Stimulated activated effector memory CD8-positive, alpha-beta T cell treated with anti-CD3 and anti-CD28 coated beads, Interleukin-12 subunit alpha, Interleukin-12 subunit beta, amount 100 ng/mL, for 72 hours (primary cell): ENCODE data around the gene ATP1A4.
"Not testable (repeated sequence)": the region's sequence is repeated elsewhere in the genome, so short reads cannot be mapped to it uniquely, and the experiment has no call there.

Source experiments
- ATAC-seq: fragments of 150-1000 bp; cut with Tn5 transposase; 2 replicates; pipeline ENCODE4 v1.10.0; 2021
- DNase-seq, 2 donors: peaks; one replicate each; pipeline ENCODE4 v3.0.0; 2021 to 2022; ENCODE audit warnings: low spot score in 2 of 2
- H3K27ac Mint-ChIP-seq: one replicate; pipeline ENCODE4 v1.8.0; 2022; ENCODE audit warnings: mild to moderate bottlenecking, mixed read lengths
- H3K36me3 Mint-ChIP-seq: one replicate; pipeline ENCODE4 v1.8.0; 2022; ENCODE audit warnings: mild to moderate bottlenecking, mixed read lengths
- H3K4me1 Mint-ChIP-seq: one replicate; pipeline ENCODE4 v1.8.0; 2022; ENCODE audit warnings: mixed read lengths
- H3K4me3 Mint-ChIP-seq: one replicate; pipeline ENCODE4 v1.8.0; 2022; ENCODE audit warnings: mild to moderate bottlenecking, mixed read lengths
- H3K9me3 Mint-ChIP-seq: one replicate; pipeline ENCODE4 v1.8.0; 2022; ENCODE audit warnings: mixed read lengths

The ATP1A4 gene

DNA sequence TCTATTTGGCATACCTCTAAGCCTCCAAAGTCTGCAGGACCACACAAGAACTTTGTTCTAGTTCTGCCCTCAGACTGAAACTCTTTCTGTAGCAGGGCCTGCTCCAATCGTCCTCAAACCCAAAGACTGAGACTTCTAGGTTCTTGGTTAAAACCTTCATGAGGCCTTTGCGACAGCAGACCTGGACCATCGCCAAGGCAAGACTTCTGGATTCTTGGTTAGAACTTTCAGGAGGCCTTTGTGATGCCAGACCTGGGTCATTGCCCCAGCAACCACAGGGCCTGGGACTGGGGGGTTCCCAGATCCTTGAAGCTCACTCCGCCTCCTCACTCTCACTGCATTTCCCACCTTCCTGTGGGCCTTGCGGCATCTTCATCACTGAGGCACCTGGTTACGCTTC lies at the start of gene ATP1A4:
Gene ATP1A4, plus strand, starts transcription at position 301 of the 400 bp plus-strand sequence. CDS start 438 bp downstream, outside the sequence.
- Mint-ChIP-seq H3K9me3 (no peaks in the 10 kb centered on the region), H3K27ac (no peak within 1 kb of the TSS), H3K4me3 (no peak within 1 kb of the TSS), H3K4me1 (no peaks in the 10 kb centered on the region), H3K36me3 (no peaks in the 10 kb centered on the region)
- DNase-seq (no peak), ATAC-seq (no peak)

DNA sequence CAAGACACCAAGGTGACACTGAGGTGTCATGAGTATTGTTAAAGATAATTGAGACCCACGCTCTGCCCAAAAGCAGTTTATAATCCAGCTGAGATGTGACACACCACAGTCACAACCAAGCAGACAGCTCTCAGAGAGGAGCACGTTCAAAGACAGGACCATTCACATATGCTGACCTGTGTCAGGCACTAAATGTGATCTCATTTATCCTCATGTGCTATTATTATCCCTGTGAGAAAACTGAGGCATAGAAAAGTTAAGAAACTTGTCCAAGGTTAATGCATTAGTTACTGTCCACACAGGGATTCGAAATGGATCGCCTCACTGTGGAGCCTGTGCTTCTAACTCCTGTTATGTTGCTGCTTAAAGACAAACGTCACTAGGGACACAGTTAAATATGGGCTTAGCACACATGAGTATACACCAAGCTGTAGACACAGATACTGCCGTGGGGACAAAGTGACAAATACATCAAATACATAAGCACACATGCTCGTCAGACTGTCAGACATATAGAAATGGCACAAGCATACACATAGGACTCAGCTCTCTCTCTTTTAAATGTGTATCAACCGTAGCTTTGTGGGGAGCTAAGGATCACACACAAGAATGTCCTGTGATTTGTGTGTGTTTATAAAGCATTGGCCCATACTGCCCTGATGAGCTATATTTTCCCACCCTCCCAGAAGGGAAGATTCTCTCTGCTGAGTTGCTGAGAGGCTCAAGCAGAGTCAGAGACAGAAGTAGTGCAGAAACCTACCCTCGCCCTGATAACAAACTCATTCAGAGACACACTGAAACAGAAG lies 49.5 kb upstream of the ATP1A4 start:
- no peak for DNase-seq
- Mint-ChIP-seq H3K9me3 (no peaks in the 10 kb centered on the region), H3K27ac (no peak overlapping the region), H3K4me3 (no peak overlapping the region), H3K4me1 (peaks cover 48% of the 10 kb centered on the region), H3K36me3 (peaks cover 24% of the 10 kb centered on the region)
- no peak for ATAC-seq

DNA sequence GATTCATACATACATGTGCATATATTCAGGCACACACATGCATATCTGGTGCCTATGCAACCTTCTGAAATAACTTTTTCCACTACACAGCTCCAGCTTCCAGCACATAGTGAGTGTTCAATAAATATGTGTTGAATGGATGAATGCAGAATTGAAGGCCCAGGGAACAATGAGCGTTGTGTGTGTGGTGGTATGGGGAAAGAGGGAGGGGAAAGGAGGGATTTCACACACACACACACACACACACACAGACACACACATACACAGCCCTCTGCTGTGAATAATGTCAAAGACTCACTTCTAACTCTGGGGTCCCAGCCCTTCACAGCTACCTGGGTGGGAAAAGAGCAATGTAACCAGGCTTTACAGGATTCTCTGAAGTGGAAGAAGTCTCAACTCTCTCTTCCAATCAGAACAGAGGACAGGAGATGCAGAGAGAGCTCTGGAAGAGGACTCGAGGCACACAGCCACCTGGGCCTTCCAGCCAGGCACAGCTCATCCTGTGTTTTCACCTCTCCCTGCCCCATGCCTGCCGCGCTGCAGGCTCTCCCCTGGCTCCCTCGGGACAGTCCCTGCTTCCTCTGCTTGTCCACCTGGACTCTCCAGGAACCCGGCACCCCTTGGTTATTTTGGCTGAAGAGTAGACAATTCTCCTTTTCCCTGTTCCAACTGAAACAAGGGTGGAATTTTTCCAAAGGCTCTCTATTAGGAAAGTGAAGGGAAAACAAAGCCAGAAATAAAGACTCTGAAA lies 47.6 kb upstream of the ATP1A4 start:
- Mint-ChIP-seq H3K27ac (no peak overlapping the region), H3K4me3 (no peak overlapping the region), H3K36me3 (peaks cover 9% of the 10 kb centered on the region), H3K9me3 (no peaks in the 10 kb centered on the region), H3K4me1 (peaks cover 36% of the 10 kb centered on the region)
- no peak for DNase-seq
- no peak for ATAC-seq

DNA sequence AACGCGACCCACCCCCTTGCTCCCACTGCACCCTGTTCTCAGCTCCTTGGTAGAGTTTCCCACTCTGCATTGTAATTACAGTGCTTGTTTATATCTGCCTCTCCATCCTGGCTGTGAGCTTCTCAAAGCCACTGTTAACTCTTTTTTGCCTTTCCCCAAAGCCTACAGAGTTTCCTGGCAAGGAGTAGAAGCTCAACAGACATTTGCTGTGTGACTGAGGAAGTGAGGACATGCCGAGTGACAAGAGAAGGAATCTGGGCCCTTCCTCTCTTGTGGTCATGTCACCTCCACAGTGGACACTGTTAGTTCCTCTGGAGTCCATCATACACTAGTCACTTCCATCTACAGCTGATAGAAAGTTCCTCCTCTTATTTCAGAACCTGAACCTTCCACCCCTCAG lies 46.9 kb upstream of the ATP1A4 start:
- Mint-ChIP-seq H3K4me3 (no peak overlapping the region), H3K9me3 (no peaks in the 10 kb centered on the region), H3K36me3 (peaks cover 4% of the 10 kb centered on the region), H3K27ac (no peak overlapping the region), H3K4me1 (peaks cover 31% of the 10 kb centered on the region)
- DNase-seq = no peak
- no peak for ATAC-seq

DNA sequence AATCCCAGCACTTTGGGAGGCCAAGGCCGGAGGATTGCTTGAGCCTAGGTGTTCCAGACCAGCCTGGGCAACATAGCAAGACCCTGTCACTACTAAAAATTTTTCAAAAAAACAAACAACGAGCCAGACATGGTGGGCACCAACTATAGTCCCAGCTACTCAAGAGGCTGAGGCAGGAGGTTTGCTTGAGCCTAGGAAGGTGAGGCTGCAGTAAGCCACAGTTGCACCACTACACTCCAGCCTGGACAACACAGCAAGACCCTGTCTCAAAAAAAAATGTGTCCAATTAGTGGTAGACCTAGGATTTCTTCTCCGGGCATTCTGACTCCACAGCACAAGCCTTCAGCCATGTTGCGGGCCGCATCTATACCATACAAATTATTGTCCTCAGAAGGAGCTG lies 46.2 kb upstream of the ATP1A4 start:
- ATAC-seq (no peak), DNase-seq (no peak)
- Mint-ChIP-seq H3K36me3 (peaks cover 4% of the 10 kb centered on the region), H3K9me3 (no peaks in the 10 kb centered on the region), H3K27ac (no peak overlapping the region), H3K4me3 (no peak overlapping the region), H3K4me1 (peaks cover 24% of the 10 kb centered on the region)

DNA sequence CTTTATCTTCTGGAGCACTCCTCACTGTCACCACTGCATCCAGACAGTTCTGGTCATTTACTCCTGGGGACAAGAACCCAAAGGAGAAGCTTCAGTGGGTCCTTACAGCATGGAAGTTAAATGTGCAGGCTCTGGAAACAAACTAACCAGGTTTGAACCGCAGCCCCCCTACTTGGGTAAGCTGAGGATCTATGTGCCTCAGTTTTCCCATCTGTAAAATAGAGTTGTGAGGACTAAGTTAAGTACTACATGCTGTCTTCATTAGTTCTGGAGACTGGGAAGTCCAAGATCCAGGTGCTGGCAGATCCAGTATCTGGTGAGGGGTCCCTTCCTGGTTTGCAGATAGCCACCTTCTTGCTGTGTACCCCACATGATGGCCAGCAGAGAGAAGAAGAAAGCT lies 43.9 kb upstream of the ATP1A4 start:
- DNase-seq (no peak), ATAC-seq (no peak)
- H3K36me3 Mint-ChIP-seq = peaks cover 4% of the 10 kb centered on the region
- peaks cover 12% of the 10 kb centered on the region for H3K4me1 Mint-ChIP-seq
- H3K27ac Mint-ChIP-seq = no peak overlapping the region
- no peaks in the 10 kb centered on the region for H3K9me3 Mint-ChIP-seq
- H3K4me3 Mint-ChIP-seq = no peak overlapping the region

DNA sequence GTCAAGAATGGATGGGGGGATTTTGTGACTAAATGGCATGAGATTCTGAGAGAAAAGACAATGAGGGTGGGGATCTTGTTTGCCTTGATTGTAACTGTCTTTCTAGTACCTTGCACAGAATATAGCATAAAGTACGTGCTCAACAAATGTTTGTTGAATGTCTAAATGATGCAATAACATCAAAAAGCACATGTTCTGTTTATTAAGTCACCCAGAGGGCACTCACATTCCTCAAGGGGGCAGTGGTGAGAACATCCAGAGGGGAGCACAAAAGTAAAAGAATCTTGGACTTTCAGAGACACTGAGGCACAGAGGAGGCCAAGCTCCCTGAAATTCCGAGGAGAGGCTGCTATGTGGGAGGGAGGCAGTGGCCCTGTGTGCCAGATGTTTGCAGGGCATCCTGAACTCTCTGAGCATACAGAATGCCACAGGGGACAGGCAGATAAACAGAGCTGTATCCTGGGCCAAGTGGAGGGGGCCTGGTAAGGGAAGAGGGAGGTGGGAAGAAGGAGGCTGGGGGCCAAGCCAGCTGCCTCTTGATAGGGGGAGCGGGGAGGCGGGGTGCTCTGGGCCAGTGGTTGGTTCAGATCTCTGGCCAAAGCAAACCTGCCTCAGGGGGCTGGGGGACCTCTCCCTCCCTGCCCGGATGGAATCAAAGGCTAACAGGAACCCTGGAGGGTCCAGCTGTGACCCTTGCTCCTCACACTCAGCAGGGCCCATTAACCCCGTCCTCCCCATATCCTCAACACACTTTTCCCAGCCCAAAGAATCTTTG lies 42.3 kb upstream of the ATP1A4 start:
- H3K36me3 Mint-ChIP-seq = no peaks in the 10 kb centered on the region
- ATAC-seq = peak; percentile 42
- no peak overlapping the region for H3K4me3 Mint-ChIP-seq
- peak in 1 of 2 donors; percentile 63 for DNase-seq
- peak overlapping the region; percentile 81 for H3K27ac Mint-ChIP-seq
- H3K9me3 Mint-ChIP-seq = no peaks in the 10 kb centered on the region
- H3K4me1 Mint-ChIP-seq = no peaks in the 10 kb centered on the region

DNA sequence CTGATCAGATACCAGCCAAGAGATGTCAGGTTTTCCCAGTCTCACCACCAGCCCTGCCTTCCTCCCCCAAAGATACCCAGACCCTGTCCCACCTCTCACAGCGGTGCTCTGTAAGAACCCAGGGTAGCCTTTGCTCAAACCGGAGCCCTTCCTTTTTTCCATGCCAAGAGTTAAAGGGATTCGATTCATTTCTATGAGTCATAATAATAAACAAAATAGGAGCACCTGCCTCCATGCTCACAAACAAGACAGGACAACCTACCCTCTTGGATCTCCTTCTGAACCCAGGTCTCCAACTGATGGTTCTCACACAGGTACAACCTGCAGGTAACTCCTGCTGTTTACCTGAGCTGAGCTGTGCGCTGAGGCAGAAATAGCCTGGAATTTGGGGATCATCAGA lies 41.7 kb upstream of the ATP1A4 start:
- Mint-ChIP-seq H3K4me3 (no peak overlapping the region), H3K9me3 (no peaks in the 10 kb centered on the region), H3K27ac (no peak overlapping the region), H3K4me1 (no peaks in the 10 kb centered on the region), H3K36me3 (no peaks in the 10 kb centered on the region)
- DNase-seq (no peak), ATAC-seq (no peak)

DNA sequence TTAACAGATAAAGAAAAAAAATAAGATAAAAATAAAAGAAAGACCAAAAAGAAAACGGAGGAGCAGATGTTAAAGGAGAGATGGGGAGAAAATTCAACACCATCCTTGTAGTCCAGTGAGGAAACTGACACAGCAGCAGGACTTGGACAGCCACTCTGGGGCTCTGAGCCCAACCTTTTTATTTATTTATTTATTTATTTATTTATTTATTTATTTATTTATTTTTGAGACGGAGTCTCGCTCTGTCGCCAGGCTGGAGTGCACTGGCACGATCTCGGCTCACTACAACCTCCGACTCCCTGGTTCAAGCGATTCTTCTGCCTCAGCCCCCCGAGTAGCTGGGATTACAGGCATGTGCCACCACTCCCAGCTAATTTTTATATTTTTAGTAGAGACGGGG lies 39.9 kb upstream of the ATP1A4 start:
- not testable (repeated sequence) for ATAC-seq, H3K27ac Mint-ChIP-seq, DNase-seq, H3K36me3 Mint-ChIP-seq, H3K9me3 Mint-ChIP-seq, H3K4me1 Mint-ChIP-seq, H3K4me3 Mint-ChIP-seq

DNA sequence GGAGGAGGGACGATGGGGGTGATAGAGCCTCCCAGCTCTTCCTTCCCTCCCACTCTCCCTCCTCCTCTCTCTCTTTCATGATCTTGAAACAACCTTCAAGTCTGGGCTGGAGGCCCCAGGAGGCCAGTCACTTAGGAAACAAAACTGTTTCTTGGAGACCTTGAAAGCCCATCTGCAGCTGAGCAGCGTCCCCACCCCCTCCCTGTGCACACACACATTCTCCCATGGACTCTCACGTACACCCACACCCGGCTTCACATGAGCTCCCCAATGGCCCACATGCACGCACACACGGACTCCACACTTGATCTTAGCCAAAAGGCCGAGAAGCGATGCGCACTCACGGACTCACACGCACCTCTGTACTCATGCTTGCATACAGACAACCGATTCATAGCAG lies 39.0 kb upstream of the ATP1A4 start:
- no peak for ATAC-seq
- no peak overlapping the region for H3K4me3 Mint-ChIP-seq
- no peak overlapping the region for H3K27ac Mint-ChIP-seq

DNA sequence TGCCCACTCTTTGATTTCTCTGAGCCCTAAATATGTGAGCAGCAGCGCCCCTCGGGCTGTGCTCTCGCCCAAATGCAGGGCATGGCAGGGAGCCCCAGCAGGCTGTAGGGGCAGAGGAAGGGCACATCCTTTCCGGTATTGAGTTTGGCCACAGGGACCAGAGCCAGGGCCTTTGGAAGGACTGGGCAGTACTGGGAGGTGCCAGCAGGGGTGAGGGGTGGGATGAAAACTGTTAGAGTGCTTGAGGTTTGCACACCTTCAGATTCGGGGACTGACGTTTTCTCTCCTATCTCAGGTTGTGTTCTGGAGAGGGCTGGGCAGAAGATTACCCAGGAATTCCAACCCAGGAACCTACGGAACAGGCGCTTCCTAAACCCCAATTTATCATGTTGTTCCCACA lies 38.0 kb upstream of the ATP1A4 start:
- no peaks in the 10 kb centered on the region for H3K36me3 Mint-ChIP-seq
- no peaks in the 10 kb centered on the region for H3K9me3 Mint-ChIP-seq
- H3K27ac Mint-ChIP-seq = no peak overlapping the region

More for the DNA sequence above, 39.0 kb upstream of the ATP1A4 start:
- Mint-ChIP-seq H3K4me1 (no peaks in the 10 kb centered on the region), H3K36me3 (no peaks in the 10 kb centered on the region), H3K9me3 (no peaks in the 10 kb centered on the region)
- no peak for DNase-seq

DNA sequence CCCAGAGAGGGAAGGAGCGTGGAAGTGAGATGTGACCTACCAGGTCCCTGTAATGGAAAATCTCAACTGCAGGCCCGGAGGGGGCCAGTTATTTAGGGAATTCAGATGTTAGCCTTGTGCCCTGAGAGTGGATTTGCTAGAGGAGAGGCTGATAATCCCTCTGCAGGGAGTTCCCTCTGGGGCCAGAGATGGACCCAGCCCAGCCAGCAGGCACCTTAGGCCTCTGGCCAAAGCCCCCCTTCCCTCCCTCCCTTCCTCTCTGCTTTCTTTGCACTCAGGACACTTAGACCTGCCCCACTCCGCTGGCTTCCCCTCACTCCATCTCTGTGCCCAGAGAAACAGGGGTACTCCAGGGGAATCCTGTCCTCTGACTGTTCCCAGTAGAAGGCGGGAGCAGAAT lies 37.3 kb upstream of the ATP1A4 start:
- no peak overlapping the region for H3K27ac Mint-ChIP-seq
- H3K9me3 Mint-ChIP-seq = no peaks in the 10 kb centered on the region
- no peak overlapping the region for H3K4me3 Mint-ChIP-seq
- DNase-seq = no peak
- no peak for ATAC-seq
- no peaks in the 10 kb centered on the region for H3K4me1 Mint-ChIP-seq
- no peaks in the 10 kb centered on the region for H3K36me3 Mint-ChIP-seq

More for the DNA sequence above, 38.0 kb upstream of the ATP1A4 start:
- H3K4me1 Mint-ChIP-seq = no peaks in the 10 kb centered on the region
- no peak overlapping the region for H3K4me3 Mint-ChIP-seq
- ATAC-seq (peak; percentile 6), DNase-seq (no peak)

DNA sequence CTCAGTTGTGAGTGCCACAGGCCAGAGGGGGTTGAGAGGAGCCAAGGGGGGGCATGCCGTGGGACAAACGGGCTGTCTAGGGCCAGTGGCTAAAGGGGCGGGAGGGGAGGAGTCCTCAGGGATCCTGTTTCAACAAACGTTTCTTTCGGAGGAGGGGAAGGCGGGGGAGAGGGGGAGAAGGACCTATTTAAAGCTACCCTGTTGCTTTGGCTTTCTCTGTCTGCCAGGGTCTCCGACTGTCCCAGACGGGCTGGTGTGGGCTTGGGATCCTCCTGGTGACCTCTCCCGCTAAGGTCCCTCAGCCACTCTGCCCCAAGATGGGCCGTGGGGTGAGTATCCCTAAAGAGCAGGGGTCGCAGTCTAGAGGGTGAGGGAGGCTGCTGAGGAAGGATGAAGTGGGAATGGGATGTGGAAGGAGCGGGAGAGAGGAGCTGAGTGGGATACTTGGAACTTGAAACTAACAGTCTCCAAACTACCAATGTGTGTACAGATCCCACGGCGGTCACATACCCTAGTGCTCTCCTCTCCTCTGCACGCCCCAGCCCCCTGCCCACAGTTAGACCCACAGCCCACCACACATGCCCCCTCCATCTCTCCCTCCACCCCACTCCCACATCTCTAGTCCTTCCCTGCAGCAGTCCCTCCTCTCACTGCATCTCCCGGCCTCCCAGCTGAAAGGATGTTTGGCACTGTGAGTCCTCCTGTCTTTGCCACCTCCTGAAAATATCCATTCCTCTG lies 35.7 kb upstream of the ATP1A4 start, which contains the start of gene ATP1A2:
Gene ATP1A2, plus strand, starts transcription at position 215 of the 738 bp plus-strand sequence. Its CDS starts 103 bp downstream, at position 318.
- no peaks in the 10 kb centered on the region for H3K36me3 Mint-ChIP-seq
- DNase-seq (no peak), ATAC-seq (no peak)
- no peaks in the 10 kb centered on the region for H3K9me3 Mint-ChIP-seq
- H3K4me1 Mint-ChIP-seq = no peaks in the 10 kb centered on the region
- no peak within 1 kb of the TSS for H3K4me3 Mint-ChIP-seq
- H3K27ac Mint-ChIP-seq = no peak within 1 kb of the TSS

DNA sequence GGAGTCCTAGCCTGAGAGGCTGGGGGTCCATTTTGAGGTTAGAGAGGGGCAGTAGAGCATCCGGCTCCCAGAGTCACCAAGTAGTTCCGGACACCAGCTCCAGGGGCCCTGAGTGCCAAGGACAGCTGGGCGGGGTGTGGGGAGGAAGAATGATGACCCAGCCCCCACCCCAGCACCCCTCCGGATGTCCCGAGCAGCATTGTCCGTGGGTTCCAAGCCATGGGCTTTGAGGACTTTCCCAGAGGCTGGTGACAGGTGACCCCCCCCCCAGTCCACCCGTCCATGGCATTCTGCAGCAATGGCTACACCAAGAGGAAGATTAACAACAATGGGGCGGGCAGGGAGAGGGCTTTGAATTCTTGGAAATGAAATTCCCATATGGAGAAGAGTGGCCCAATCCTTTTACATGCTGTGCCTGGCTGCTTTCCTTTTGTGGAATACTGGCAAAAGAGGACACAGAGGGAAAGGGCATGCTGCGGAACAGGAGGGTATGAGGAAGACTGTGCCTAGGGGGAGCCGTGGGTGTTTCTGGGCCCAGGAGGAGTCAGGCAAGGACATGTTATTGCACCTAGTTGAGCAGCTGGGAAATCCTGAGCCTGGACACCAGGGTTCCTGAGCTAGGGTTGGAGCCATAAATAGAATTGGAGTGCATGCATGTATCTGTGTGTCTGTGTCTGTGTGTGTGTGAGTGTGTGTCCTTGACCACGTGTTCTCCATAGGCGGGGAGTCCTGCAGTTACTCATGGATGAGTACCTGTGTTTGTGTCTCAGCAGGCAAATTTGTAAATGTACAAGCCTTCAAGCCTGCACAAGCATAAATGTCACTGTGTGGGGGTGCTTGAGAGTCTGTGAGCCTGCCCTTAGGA lies 34.9 kb upstream of the ATP1A4 start:
- Mint-ChIP-seq H3K36me3 (no peaks in the 10 kb centered on the region), H3K4me3 (no peak overlapping the region), H3K9me3 (no peaks in the 10 kb centered on the region), H3K27ac (no peak overlapping the region), H3K4me1 (no peaks in the 10 kb centered on the region)
- no peak for DNase-seq
- no peak for ATAC-seq
